ENCODE data around the gene PIP5K1A.
"Not testable (repeated sequence)": the region's sequence is repeated elsewhere in the genome, so short reads cannot be mapped to it uniquely, and the experiment has no call there.

The PIP5K1A gene

GRCh38 chr1:151198254-151199127 is at the start of gene PIP5K1A:
PIP5K1A (plus strand) TSS chr1:151198552; CDS start chr1:151198997, 445 bp downstream.
- DNase-seq: peak; percentile 99

- peak; percentile 90 for DNase-seq
Measured at GRCh38 chr1:151156515-151156819, 41.9 kb upstream of the PIP5K1A start, which contains the start of gene TNFAIP8L2. TNFAIP8L2 (plus strand) TSS chr1:151156649; CDS start chr1:151158698, 2,049 bp downstream.

GRCh38 chr1:151157067-151157531 is 41.3 kb upstream of the PIP5K1A start:
- peak; percentile 76 for DNase-seq

GRCh38 chr1:151158326-151158725 is 40.0 kb upstream of the PIP5K1A start:
- DNase-seq: peak; percentile 75

GRCh38 chr1:151158751-151159251 is 39.6 kb upstream of the PIP5K1A start:
- peak; percentile 49 for DNase-seq

GRCh38 chr1:151159373-151159772 is 39.0 kb upstream of the PIP5K1A start:
- DNase-seq: no peak

GRCh38 chr1:151164732-151165280 is 33.5 kb upstream of the PIP5K1A start:
- DNase-seq: no peak

- peak; percentile 26 for DNase-seq
Measured at GRCh38 chr1:151165281-151165737, 33.0 kb upstream of the PIP5K1A start.

- peak; percentile 98 for DNase-seq
Measured at GRCh38 chr1:151165738-151166504, 32.4 kb upstream of the PIP5K1A start, which contains the start of the genes LYSMD1 and SCNM1. LYSMD1 (minus strand) TSS chr1:151165902; CDS start chr1:151165258, 644 bp downstream. SCNM1 (plus strand) TSS chr1:151166144; CDS start chr1:151166153, 9 bp downstream.

GRCh38 chr1:151166505-151166956 is 31.8 kb upstream of the PIP5K1A start:
- DNase-seq: no peak

- DNase-seq: no peak
Measured at GRCh38 chr1:151167116-151167515, 31.2 kb upstream of the PIP5K1A start.

GRCh38 chr1:151171190-151171589 is 27.2 kb upstream of the PIP5K1A start:
- DNase-seq: no peak

GRCh38 chr1:151175041-151175741 is 23.2 kb upstream of the PIP5K1A start:
- DNase-seq: no peak

- DNase-seq: no peak
Measured at GRCh38 chr1:151175863-151176262, 22.5 kb upstream of the PIP5K1A start, which contains the start of gene TMOD4. TMOD4 (minus strand) TSS chr1:151175981; CDS start chr1:151174875, 1,106 bp downstream.

- no peak for DNase-seq
Measured at GRCh38 chr1:151176514-151177045, 21.8 kb upstream of the PIP5K1A start.

- no peak for DNase-seq
Measured at GRCh38 chr1:151184211-151184610, 14.1 kb upstream of the PIP5K1A start.

- no peak for DNase-seq
Measured at GRCh38 chr1:151187205-151187604, 11.1 kb upstream of the PIP5K1A start.

- DNase-seq: not testable (repeated sequence)
Measured at GRCh38 chr1:151188667-151189066, 9.7 kb upstream of the PIP5K1A start.

GRCh38 chr1:151189637-151190445 is 8.5 kb upstream of the PIP5K1A start, which contains the start of gene VPS72:
VPS72 (minus strand) TSS chr1:151190197; CDS start chr1:151190121, 76 bp downstream.
- peak; percentile 92 for DNase-seq

- DNase-seq: no peak
Measured at GRCh38 chr1:151192047-151192446, 6.3 kb upstream of the PIP5K1A start.

GRCh38 chr1:151193304-151193703 is 5.0 kb upstream of the PIP5K1A start:
- DNase-seq: no peak
